GM12864 (cell line): ENCODE data around the gene CRIM1.

ENCODE experiments used
- DNase-seq: peaks from one replicate; pipeline ENCODE4 v3.0.0-alpha.2; 2011; ENCODE audit warnings: low read depth
- H3K4me3 ChIP-seq: 2 replicates; pipeline ENCODE4 v1.5.1; 2011; ENCODE audit warnings: mild to moderate bottlenecking, low read depth, low read length, control low read depth
- TF ChIP-seq, protein P1 (sequence below): IDR thresholded peaks from 2 replicates; pipeline ENCODE4 v1.5.1; 2011; ENCODE audit warnings: low read depth, mild to moderate bottlenecking, moderate library complexity, low read length, control low read depth, inconsistent platforms; ENCODE audit errors: missing control alignments

Gene CRIM1

GRCh38 chr2:36416370-36417165 lies 61.0 kb downstream of the CRIM1 start:
- DNase-seq: no peak
- TF ChIP-seq, protein P1, sequence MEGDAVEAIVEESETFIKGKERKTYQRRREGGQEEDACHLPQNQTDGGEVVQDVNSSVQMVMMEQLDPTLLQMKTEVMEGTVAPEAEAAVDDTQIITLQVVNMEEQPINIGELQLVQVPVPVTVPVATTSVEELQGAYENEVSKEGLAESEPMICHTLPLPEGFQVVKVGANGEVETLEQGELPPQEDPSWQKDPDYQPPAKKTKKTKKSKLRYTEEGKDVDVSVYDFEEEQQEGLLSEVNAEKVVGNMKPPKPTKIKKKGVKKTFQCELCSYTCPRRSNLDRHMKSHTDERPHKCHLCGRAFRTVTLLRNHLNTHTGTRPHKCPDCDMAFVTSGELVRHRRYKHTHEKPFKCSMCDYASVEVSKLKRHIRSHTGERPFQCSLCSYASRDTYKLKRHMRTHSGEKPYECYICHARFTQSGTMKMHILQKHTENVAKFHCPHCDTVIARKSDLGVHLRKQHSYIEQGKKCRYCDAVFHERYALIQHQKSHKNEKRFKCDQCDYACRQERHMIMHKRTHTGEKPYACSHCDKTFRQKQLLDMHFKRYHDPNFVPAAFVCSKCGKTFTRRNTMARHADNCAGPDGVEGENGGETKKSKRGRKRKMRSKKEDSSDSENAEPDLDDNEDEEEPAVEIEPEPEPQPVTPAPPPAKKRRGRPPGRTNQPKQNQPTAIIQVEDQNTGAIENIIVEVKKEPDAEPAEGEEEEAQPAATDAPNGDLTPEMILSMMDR: no peak
- no peak overlapping the region for H3K4me3 ChIP-seq

DNA sequence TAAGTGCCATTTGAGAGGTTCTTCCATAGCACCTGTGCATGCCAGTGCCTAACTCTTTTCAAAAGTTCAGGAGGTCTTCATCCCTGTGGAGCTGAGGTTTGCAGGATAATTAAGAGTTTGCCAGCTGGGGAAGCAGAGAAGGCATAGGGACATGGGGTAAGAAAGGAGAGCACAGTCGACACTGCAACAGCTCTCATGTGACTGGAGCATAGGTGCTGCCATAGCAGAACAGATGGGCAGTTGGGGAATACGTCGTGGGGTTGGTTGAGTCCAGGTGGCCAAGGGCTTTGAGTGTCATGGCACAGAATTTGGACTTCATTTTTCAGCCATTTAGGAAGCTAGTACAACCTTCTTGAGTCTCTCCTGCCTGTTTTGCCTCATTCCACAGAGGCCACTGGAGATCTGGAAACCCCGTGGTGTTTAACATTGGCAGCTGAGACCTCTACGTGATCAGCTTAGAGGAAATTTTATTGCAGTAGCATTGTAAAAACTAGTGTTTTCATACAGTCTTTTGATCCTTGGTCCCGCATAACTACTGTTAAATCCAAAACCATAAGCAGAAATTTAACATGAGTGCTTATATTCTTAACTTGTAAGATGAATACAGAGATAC lies 65.1 kb downstream of the CRIM1 start:
- TF ChIP-seq, protein P1: no peak
- no peak for DNase-seq
- no peak overlapping the region for H3K4me3 ChIP-seq

GRCh38 chr2:36421379-36421778 lies 65.8 kb downstream of the CRIM1 start:
- TF ChIP-seq, protein P1: no peak

GRCh38 chr2:36423172-36423571 lies 67.6 kb downstream of the CRIM1 start:
- no peak overlapping the region for H3K4me3 ChIP-seq
- TF ChIP-seq, protein P1: no peak
- no peak for DNase-seq

More at GRCh38 chr2:36421379-36421778, 65.8 kb downstream of the CRIM1 start:
- H3K4me3 ChIP-seq: no peak overlapping the region
- DNase-seq: no peak

- DNase-seq: no peak
- TF ChIP-seq, protein P1: no peak
Observed at GRCh38 chr2:36423619-36424120, 68.1 kb downstream of the CRIM1 start.

DNA sequence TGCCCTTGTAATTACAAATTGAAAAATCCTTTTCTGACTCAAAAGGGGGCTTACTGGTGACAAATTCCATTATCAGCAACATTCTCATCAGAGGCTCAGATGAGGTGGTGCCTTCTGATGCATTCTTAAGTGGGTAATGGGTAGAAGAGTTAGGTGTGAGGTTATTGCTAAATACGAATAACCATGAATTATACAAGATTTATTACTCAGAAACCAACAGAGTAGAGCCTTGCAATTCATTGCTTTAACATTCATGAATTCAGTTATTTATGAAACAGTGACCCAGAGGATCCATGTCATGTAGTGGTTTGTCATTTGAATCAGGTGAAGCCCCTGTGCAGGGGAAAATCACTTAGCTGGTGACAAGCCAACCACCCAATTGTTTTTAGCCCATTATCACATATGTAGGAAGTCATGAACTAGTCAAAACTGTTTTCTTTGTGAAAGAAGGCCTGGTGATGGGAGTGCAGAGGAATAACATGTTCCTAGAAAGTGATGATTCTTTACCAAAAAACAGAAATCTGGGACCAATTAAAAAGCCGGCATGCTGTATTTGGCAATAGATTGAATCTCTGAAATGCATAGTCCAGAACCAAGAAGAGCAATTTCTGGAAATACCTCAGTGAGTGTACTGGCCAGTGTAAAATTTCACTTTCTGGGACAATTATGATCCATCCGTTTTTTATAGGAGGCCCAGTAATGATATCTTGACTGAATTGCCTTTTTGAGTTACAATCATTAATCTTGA lies 70.2 kb downstream of the CRIM1 start:
- TF ChIP-seq, protein P1: no peak
- DNase-seq: no peak
- H3K4me3 ChIP-seq: no peak overlapping the region

More at GRCh38 chr2:36423619-36424120, 68.1 kb downstream of the CRIM1 start:
- no peak overlapping the region for H3K4me3 ChIP-seq
